ENCODE data around the gene DFFB.

The DFFB gene

DNA sequence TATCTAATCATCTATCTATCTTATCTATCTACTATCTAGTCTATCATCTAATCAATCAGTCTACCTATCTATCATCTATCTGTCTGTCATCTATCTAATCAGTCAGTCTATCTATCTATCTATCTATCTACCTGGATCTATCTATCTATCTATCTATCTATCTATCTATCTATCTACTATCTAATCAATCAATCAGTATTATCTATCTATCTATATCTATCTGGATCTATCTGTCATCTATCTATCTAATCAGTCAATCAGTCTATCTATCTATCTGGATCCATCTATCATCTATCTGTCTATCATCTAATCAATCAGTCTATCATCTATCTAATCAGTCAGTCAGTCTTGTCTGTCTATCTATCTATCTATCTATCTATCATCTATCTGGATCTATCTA lies 69.7 kb downstream of the DFFB start:
- no peak for DNase-seq (ENCODE audit: low read depth in 2 of 2)

DNA sequence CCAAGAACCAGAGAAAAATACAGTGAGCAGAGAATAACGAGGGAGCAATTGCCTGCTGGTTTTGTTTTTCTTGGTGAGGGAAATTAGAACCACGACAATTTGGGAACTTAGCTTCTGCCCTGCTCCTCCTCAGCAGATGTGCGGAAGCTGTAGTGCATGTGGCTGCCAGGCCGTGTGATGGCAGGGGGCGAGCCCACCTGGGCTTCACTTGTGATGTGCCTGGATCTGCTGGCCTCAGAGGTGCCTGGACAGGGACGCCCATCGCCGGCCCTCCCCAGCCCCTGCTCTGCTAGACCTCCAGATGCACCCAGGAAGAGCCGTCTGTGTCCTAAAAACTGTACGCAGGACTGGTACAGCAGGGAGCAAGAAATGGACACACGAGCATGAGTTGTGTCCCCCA lies 71.3 kb downstream of the DFFB start:
- no peak for DNase-seq (ENCODE audit: low read depth in 2 of 2)

DNA sequence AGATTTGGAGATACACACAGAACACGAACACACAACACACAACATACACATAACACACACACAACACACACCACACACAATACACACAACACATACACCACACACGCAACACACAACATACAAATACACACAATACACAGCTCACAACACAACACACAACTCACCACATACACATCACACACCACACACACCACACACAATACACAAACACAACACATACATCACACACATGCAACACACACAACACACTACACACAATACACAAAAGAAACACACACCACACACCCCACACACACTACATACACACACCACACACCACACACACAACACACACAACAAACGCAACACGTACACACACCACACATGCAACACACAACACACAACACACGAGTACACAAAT lies 71.8 kb downstream of the DFFB start:
- DNase-seq (ENCODE audit: low read depth in 2 of 2): no peak

DNA sequence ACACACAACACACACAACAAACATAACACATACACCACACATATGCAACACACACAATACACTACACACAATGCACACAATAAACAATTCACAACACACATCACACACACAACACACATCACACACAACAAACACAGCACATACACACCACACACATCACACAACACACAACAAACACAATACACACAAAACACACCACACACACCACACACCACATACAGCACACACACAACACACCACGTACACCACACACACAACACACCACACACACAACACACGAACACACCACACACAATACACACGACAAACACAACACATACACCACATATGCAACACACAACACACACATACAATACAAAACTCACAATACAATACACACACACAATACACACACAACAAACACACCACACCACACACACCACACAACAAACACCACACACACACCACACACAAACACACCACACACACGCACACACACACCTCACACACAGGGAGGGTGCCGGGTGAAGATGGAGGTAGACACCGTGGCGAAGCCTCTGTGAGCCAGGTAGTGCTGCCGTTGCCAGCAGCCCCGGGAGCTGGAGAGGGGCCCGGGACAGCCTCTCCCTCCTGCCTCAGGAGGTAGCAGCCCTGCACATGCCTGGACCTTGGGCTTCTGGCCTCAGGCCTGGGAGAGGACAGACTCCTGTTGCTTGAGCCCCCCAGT lies 73.2 kb downstream of the DFFB start:
- no peak for DNase-seq (ENCODE audit: low read depth in 2 of 2)

DNA sequence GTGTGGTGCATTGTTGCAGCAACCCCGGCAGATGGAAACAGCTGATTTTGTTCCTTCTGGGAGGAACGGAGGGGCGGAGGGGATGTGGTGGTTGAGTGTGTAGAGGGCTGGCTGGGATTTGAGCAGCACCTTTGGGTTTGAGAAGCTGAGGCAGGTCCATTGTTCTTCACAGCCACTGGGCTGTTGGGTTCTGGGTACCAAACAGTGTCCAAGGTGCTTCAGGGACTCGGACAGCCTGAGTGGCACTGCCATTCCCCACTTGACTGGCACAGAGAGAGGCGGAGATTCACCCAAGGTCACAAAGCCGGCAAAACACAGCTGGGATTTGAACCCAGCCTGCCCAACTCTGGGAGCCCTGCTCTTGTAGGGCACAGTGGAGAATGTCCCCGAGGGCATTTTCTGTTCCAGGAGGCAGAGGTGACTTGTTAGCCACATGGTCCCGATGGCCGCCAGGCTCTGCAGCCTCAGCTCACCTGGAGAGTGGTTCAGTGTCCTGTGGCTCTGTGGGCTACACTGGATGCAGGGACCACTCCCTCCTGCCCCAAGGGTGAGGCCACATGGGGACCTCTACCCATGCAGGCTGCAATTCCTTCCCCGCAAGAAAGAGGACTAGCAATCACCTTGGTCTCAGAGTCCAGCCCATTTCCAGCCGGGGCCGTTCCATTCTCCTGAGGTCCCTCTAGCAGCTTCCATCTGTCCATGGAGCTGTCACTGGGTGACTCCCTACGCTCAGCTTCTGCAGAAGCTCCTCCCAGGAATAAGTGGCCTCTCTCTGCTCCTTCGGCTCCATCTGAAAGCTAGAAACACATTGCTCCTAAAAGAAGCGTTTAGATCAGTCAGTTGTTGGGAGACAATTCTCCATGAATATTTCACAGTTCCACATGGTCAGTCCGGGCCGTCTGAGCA lies 74.0 kb downstream of the DFFB start:
- DNase-seq (ENCODE audit: low read depth in 2 of 2): no peak

DNA sequence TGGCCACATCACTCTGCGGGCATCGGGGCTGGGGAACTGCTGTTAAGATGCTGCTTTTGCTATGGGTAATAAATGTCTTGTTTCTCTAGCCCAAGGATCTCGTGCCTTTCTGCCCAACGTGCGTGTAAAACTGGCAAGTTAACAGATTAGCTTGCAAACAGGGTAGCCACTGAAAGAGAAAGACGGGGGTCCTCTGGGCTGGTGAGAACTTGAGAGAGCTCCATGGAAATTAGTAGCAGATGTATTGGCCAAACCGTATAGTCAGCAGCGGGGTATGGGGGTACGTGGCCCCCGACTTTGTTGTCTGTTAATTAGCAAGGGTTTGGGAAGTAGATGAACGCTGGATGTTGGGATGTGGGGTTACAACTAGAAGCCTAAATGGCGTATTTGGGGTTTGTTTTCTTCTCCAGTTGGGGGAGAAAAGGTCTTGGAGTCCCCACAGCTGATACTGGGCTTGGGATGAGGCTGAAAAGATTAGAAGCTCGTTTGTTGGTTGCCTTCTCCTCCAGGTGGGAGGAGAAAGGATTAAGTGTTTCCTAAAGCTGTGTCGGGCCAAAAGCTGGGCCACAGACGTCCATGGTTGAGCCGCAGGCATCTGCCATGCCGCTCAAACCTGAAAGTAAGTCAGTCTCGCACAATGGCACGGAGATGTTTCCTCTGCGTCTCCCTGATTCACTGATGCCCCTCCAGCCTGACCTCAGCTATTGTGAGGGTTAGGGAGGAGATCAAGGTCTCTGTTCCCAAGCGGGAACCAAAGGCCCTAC lies 75.1 kb downstream of the DFFB start:
- no peak for DNase-seq (ENCODE audit: low read depth in 2 of 2)

Measured in stimulated activated CD4-positive, alpha-beta T cell treated with anti-CD3 and anti-CD28 coated beads, Interleukin-4, amount 100 ng/mL, for 48 hours (primary cell).